GM18868 (cell line): ENCODE results near the gene RAPGEFL1.
"Not testable (repeated sequence)": the region's sequence is repeated elsewhere in the genome, so short reads cannot be mapped to it uniquely, and the experiment has no call there.

Experiments used
- ATAC-seq: cut with Tn5 transposase; IDR thresholded peaks from one replicate; pipeline ENCODE4 v1.9.1; 2021; ENCODE audit warnings: mild to moderate bottlenecking, moderate library complexity; ENCODE audit not compliant: unreplicated experiment

Gene RAPGEFL1

GRCh38 chr17:40173778-40174135 lies 3.5 kb upstream of the RAPGEFL1 start:
- no peak for ATAC-seq

DNA sequence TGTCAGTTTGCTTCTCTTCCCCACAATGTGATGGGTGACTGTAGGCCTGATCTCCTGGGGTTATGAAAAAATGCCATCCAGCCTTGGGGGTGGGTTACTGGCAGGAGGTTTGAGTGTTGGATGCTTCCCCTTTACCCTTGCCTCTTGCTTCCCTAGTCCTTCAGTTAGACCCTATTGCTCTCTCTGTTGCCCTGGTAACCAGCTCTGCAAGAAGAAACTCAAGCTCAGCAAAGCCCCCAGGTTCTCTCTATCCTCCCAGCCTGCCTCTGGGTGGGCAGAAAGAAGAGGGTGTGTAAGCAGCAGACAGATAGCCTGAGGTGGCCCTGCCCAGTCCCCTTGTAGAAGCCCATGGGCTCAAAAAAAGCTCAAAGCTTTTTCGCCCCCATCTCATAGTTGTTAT lies 2.8 kb upstream of the RAPGEFL1 start:
- ATAC-seq: no peak

GRCh38 chr17:40175928-40176753 lies 1.1 kb upstream of the RAPGEFL1 start:
- no peak for ATAC-seq

DNA sequence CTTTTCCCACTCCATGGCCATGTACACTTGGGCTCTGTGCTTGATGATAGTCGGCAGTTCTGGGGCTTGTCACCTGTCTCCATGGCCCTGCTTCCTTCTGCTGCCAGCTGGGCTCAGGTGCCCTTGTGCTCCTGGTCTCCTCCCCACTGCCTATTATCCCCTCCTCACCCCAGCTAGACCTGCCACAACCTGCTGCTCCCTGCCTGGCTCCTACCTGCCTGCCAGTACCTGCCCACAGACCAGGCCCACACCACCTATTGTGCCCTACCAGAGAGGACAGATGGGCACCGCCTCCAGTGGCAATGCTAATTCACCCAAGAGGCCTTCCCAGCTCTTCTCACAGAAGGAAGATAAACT lies 538 bp upstream of the RAPGEFL1 start:
- no peak for ATAC-seq

DNA sequence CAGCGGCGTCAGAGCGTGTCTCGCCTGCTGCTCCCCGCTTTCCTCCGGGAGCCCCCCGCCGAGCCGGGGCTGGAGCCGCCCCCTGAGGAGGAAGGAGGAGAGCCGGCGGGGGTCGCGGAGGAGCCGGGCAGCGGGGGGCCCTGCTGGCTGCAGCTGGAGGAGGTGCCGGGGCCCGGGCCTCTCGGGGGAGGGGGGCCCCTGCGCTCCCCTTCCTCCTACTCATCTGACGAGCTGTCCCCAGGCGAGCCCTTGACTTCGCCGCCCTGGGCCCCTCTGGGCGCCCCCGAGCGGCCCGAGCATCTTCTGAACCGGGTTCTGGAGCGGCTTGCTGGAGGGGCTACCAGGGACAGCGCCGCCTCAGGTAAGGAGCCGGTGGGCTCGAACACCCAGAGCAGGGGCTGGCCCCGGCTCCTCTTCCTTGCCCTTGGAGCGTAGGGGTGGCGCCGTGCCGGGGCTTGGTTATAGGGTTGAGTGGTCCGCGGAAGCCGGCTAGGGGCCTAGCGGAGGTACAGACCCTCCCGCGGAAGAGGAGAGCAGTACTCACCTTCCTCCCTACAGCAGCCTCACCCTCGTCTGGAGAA lies 841 bp downstream of the RAPGEFL1 start:
- ATAC-seq: no peak

DNA sequence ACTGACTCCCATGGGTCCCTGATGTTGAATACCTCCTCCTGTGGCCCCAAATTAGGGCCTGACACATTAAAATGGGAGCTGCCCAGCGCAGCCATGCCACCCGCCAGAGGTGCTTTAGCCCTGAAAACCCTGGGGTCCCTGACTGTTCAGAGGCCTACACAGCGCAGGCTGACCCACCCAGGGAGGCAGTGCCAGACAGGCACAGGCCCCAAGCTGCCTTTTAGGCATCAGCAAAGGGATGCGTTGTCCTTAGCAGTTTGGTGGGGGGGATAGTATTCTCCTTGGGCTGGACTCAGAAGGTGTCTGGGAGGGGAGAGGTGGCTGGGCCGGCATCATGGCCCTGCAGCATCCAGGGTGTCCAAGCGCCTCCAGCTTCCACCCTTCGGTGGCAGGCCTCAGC lies 1.4 kb downstream of the RAPGEFL1 start:
- ATAC-seq: no peak

GRCh38 chr17:40179923-40180659 lies 2.8 kb downstream of the RAPGEFL1 start:
- ATAC-seq: no peak

- ATAC-seq: no peak
Measured at GRCh38 chr17:40180694-40181093, 3.4 kb downstream of the RAPGEFL1 start.

GRCh38 chr17:40181205-40181604 lies 3.9 kb downstream of the RAPGEFL1 start:
- no peak for ATAC-seq

- no peak for ATAC-seq
Measured at GRCh38 chr17:40182606-40183005, 5.3 kb downstream of the RAPGEFL1 start.

DNA sequence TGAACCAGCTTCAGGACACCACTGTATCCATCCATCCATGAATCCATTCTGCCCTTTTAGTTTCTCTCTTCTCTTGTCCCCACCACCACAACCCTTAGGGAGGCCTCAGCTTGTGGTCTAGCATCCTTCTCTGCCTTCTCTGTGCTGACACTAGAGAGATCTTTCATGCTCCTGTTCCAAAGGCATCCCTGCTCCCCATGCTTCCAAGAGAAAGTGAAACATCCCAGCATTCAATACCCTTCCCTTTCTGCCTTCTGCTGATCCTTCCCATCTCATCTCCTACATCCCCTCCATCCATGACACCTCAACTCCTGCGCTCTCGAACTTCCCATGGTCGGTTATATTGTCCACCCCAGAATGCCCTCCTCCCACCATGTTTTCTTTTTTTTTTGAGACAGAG lies 10.0 kb downstream of the RAPGEFL1 start:
- ATAC-seq: no peak

DNA sequence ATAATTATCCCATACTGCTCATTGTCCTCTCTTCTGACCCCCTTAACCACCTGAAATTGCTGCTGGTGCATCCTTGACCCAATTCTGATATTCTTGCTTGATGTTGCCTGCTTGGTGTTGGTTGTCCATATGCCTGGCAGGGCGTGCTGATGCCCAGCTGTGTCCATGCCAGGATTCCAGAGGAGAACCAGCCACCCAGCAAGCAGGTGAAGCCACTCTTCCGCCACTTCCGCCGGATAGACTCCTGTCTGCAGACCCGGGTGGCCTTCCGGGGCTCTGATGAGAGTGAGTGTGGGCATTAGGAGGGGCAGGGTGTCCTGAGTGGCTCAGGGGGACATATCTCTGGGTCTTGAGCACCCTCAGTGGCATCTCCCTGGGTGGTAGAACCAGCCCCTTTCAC lies 11.4 kb downstream of the RAPGEFL1 start:
- ATAC-seq: no peak

DNA sequence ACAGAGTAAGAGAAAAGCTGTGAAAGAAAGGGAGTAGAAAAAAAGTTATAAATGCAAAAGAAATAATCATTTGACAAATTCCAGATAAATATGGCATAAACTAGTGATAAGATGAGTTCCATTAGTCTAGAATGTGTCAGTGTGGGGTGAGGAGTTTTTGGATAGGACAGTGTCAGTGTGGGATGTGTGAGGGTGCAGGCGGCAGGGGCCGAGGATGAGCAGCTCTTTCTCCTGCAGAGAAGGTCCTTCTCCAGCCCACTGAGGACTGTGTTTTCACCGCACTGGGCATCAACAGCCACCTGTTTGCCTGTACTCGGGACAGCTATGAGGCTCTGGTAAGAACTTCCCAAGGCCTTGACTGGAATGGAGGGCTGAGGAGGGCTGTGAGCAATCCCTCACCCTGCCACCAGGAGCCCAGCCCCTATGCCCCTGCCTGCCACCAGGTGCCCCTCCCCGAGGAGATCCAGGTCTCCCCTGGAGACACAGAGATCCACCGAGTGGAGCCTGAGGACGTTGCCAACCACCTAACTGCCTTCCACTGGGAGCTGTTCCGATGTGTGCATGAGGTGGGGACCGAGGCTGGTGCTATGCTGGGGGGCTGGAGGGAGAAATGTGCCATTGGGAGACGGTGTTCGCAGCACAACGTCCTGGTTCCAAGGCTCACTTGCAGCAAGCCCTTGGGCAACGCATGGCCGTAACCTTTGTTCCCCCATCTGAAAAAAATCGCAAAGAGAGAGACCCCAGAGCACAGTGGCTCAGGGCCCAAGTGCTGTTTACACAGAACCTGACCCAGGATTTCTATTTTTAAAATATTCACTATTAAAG lies 13.1 kb downstream of the RAPGEFL1 start:
- no peak for ATAC-seq

DNA sequence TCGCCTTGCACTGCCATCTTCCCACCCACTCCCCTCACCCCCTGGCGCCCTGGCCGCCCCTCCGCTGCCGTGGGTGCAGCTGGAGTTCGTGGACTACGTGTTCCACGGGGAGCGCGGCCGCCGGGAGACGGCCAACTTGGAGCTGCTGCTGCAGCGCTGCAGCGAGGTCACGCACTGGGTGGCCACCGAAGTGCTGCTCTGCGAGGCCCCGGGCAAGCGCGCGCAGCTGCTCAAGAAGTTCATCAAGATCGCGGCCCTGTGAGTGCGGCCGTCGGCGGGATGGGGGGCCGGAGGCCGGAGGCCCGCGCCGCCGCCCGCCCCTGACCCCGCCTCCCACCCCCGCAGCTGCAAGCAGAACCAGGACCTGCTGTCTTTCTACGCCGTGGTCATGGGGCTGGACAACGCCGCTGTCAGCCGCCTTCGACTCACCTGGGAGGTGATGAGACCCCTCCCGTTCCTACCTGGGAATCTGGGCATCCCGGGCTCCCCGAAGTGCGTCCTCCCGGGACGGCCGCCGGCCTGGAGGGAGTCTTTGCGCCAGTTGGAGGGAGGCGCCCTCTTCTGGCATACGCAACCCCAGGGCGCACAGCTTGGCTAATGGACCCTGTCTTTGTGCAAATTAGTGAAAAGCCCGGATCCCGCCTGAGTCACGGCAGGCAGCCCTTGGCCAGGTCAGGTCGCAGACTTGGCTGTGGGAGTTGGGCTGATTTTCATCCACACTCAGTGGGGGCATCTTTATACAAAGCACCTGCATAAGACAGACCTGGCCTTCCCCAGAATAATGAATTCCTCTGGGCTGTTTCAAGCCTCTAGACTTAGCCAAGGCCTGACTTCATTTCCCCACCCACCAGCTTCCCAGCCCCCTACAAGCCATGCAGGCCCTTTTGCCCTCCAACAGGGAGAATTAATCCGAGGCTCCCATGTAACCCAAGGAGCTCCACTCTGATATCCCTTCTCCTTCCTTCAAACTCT lies 14.3 kb downstream of the RAPGEFL1 start:
- no peak for ATAC-seq

DNA sequence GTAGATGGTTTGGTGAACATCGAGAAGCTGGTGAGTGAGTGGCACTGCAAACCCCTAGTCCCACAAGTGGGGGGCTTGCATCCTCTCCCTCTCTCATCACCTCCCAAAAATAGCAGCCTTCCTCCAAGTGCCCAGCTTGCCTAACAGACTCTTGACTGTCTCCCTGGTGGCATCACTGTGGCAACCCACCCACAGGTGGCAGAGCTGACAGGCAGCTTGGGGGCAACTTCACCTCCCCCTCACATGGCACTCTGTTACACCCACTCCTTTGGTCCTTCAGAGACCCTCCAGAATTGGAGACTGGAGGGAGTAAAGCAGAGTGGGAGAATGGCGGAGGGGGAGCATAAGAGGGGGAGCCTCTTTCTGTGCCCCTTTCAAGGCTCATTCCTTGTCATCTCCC lies 15.7 kb downstream of the RAPGEFL1 start:
- ATAC-seq: no peak

DNA sequence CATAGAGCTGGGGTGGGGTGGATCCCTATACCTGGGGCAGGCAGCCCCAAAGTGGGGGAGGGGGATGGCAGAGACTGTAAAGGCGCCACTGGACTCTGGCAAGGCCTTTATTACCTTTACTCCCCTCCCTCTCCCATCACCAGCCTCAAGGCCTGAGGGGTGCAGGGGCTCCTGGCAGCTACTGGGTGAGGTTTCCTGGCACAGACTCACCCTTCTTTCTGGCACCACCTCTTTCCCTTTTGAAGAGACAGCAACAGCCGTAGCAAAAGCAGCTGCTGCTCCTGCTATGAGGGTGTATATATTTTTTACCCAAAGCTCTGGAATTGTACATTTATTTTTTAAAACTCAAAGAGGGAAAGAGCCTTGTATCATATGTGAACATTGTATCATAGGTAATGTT lies 17.6 kb downstream of the RAPGEFL1 start:
- ATAC-seq: no peak

DNA sequence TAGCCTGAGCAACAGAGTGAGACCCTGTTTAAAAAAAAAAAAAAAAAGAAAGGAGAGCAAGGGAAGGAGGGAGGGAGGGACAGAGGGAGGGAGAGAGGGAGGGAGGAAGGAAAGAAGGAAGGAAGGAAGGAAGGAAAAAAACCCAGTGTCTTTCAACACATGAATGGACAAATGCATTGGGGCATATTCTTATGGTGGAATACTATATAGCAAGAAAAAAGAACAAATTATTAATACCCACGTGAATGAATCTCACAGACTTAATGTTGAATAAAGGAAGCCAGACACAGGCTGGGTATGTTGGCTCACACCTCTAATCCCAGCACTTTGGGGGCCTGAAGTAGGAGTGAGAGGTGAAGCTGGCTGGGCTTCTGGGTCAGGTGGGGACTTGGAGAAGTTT lies 20.3 kb downstream of the RAPGEFL1 start:
- no peak for ATAC-seq

DNA sequence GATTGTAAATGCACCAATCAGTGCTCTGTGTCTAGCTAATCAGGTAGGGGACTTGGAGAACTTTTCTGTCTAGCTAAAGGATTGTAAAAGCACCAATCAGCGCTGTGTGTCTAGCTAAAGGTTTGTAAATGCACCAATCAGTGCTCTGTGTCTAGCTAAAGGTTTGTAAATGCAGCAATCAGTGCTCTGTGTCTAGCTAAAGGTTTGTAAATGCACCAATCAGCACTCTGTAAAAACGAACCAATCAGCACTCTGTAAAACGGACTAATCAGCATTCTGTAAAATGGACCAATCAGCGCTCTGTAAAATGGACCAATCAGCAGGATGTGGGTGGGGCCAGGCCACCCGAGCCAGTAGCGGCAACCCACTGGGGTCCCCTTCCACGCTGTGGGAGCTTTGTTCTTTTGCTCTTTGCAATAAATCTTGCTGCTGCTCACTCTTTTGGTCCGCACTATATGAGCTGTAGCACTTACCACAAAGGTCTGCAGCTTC lies 20.7 kb downstream of the RAPGEFL1 start:
- not testable (repeated sequence) for ATAC-seq

GRCh38 chr17:40198576-40198975 lies 21.3 kb downstream of the RAPGEFL1 start:
- no peak for ATAC-seq

DNA sequence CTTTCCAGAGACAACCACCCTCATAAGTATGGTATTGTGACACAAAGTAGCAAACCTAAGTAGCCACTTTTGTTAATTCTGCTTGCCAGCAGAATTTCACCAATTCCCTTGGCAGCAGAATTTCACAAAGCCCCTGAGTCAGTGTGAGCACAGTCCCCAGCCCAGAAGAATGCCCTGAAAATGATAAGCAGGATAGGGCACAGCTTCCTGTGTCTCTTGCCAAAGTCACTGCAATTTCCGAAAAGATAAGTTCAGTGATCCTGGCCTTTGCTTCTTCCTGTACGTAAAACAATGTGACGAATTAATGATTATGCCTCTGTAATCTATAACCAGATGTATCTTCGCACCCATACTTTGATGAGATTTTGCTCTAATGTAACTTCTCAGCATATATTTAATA lies 25.9 kb downstream of the RAPGEFL1 start:
- ATAC-seq: no peak
